Hematopoietic multipotent progenitor cell treated with erythropoietin and hydrocortisone succinate and interleukin-3 and kit ligand, for 8 days (in vitro differentiated cells): Measurements from ENCODE around the gene CDK5.

ENCODE experiments used
- DNase-seq: peaks from one replicate; pipeline ENCODE4 v3.0.0-alpha.2; 2015

CDK5 gene

GRCh38 chr7:151057506-151057988, at the start of gene CDK5:
Gene CDK5 (minus strand): TSS chr7:151057897. CDS start chr7:151057848, 49 bp downstream.
- no peak for DNase-seq

- no peak for DNase-seq
These were observed 46.9 kb upstream of the CDK5 start for GRCh38 chr7:151104411-151105235.

- no peak for DNase-seq
These were observed 46.3 kb upstream of the CDK5 start for GRCh38 chr7:151103973-151104372.

- no peak for DNase-seq
These were observed 45.3 kb upstream of the CDK5 start for GRCh38 chr7:151102991-151103390.

GRCh38 chr7:151101621-151102396, 44.1 kb upstream of the CDK5 start:
- DNase-seq = no peak

- DNase-seq = no peak
These were observed 43.2 kb upstream of the CDK5 start for GRCh38 chr7:151100921-151101320.

GRCh38 chr7:151099486-151100211, 42.0 kb upstream of the CDK5 start:
- no peak for DNase-seq

GRCh38 chr7:151095828-151096475, 38.3 kb upstream of the CDK5 start:
- no peak for DNase-seq

GRCh38 chr7:151095123-151095797, 37.6 kb upstream of the CDK5 start:
- DNase-seq = no peak

GRCh38 chr7:151094675-151095074, 37.0 kb upstream of the CDK5 start:
- DNase-seq = no peak

- DNase-seq = no peak
These were observed 36.1 kb upstream of the CDK5 start for GRCh38 chr7:151093748-151094147.

GRCh38 chr7:151091988-151092387, 34.3 kb upstream of the CDK5 start:
- no peak for DNase-seq

GRCh38 chr7:151091431-151091830, 33.7 kb upstream of the CDK5 start:
- peak; percentile 41 for DNase-seq

- no peak for DNase-seq
These were observed 33.3 kb upstream of the CDK5 start for GRCh38 chr7:151091003-151091402.

- no peak for DNase-seq
These were observed 32.4 kb upstream of the CDK5 start for GRCh38 chr7:151089893-151090730.

GRCh38 chr7:151088856-151089699, 31.4 kb upstream of the CDK5 start:
- DNase-seq = peak; percentile 62

- DNase-seq = no peak
These were observed 30.5 kb upstream of the CDK5 start for GRCh38 chr7:151088019-151088855.

- peak; percentile 39 for DNase-seq
These were observed 29.7 kb upstream of the CDK5 start for GRCh38 chr7:151087245-151088018.
